BE2C (cell line): ENCODE measurements around the gene RPP25.
A peak's percentile ranks its signal among the peaks of the same experiment; 100 is the strongest.

Experiments used
- DNase-seq: peaks from one replicate; pipeline ENCODE4 v3.0.0-alpha.2; 2020
- H3K27me3 ChIP-seq: fragments of 250-450 bp; sonication (Bioruptor Pico); 2 replicates; pipeline ENCODE4 v1.5.1; 2020; ENCODE audit warnings: mild to moderate bottlenecking
- H3K36me3 ChIP-seq: fragments of 250-450 bp; sonication (Bioruptor Pico); 2 replicates; pipeline ENCODE4 v1.5.1; 2020; ENCODE audit warnings: mild to moderate bottlenecking
- H3K4me1 ChIP-seq: fragments of 250-450 bp; sonication (Bioruptor Pico); 2 replicates; pipeline ENCODE4 v1.5.1; 2020
- H3K4me3 ChIP-seq: 2 replicates; pipeline ENCODE4 v1.5.1; 2011; ENCODE audit warnings: low read depth, low read length
- H3K9me3 ChIP-seq: fragments of 250-450 bp; sonication (Bioruptor Pico); 2 replicates; pipeline ENCODE4 v1.5.1; 2020
- CTCF ChIP-seq: IDR thresholded peaks from 2 replicates; pipeline ENCODE4 v1.5.1; 2012; ENCODE audit warnings: mild to moderate bottlenecking, low read depth, low read length

Gene RPP25

GRCh38 chr15:74977599-74977998 is 21.0 kb upstream of the RPP25 start:
- no peaks in the 10 kb centered on the region for H3K27me3 ChIP-seq
- no peaks in the 10 kb centered on the region for H3K9me3 ChIP-seq
- peak; percentile 63 for DNase-seq
- peaks cover 19% of the 10 kb centered on the region for H3K4me1 ChIP-seq
- H3K36me3 ChIP-seq: no peaks in the 10 kb centered on the region
- no peak overlapping the region for H3K4me3 ChIP-seq
- no peak for TF ChIP-seq CTCF

- peak; percentile 25; the same call in 1 of the 2 replicates for TF ChIP-seq CTCF
- no peak overlapping the region for H3K4me3 ChIP-seq
- H3K9me3 ChIP-seq: no peaks in the 10 kb centered on the region
- H3K36me3 ChIP-seq: no peaks in the 10 kb centered on the region
- H3K4me1 ChIP-seq: peaks cover 19% of the 10 kb centered on the region
- H3K27me3 ChIP-seq: no peaks in the 10 kb centered on the region
- DNase-seq: no peak
Observed at GRCh38 chr15:74976159-74976558, 19.6 kb upstream of the RPP25 start.

GRCh38 chr15:74967670-74968069 is 11.1 kb upstream of the RPP25 start:
- peaks cover 18% of the 10 kb centered on the region for H3K4me1 ChIP-seq
- H3K4me3 ChIP-seq: no peak overlapping the region
- H3K9me3 ChIP-seq: no peaks in the 10 kb centered on the region; the same call in 1 of the 2 replicates
- no peak for DNase-seq
- no peaks in the 10 kb centered on the region for H3K36me3 ChIP-seq
- no peaks in the 10 kb centered on the region for H3K27me3 ChIP-seq
- no peak for TF ChIP-seq CTCF

GRCh38 chr15:74964794-74965193 is 8.2 kb upstream of the RPP25 start:
- Histone ChIP-seq H3K9me3 (no peaks in the 10 kb centered on the region; the same call in 1 of the 2 replicates), H3K4me3 (no peak overlapping the region), H3K27me3 (no peaks in the 10 kb centered on the region), H3K36me3 (no peaks in the 10 kb centered on the region), H3K4me1 (peaks cover 24% of the 10 kb centered on the region)
- no peak for DNase-seq
- no peak for TF ChIP-seq CTCF

GRCh38 chr15:74963213-74963612 is 6.6 kb upstream of the RPP25 start:
- no peak for DNase-seq
- Histone ChIP-seq H3K4me3 (no peak overlapping the region), H3K9me3 (no peaks in the 10 kb centered on the region; the same call in 1 of the 2 replicates), H3K27me3 (no peaks in the 10 kb centered on the region), H3K4me1 (peaks cover 24% of the 10 kb centered on the region), H3K36me3 (no peaks in the 10 kb centered on the region)
- TF ChIP-seq CTCF: no peak

- Histone ChIP-seq H3K9me3 (no peaks in the 10 kb centered on the region; the same call in 1 of the 2 replicates), H3K4me3 (no peak overlapping the region), H3K36me3 (no peaks in the 10 kb centered on the region), H3K27me3 (no peaks in the 10 kb centered on the region), H3K4me1 (peaks cover 24% of the 10 kb centered on the region)
- DNase-seq: peak; percentile 67
- no peak for TF ChIP-seq CTCF
Observed at GRCh38 chr15:74962671-74963070, 6.1 kb upstream of the RPP25 start.
